Naive thymus-derived CD4-positive, alpha-beta T cell (primary cell): ENCODE data around the gene ACVR1B. TPM values are rescaled to one million over a fixed set of nuclear protein-coding genes. Genes with fewer than 3 reads are reported as not detected.

Experiments used
- ATAC-seq: fragments of 150-1000 bp; cut with Tn5 transposase; 2 replicates; pipeline ENCODE4 v1.10.0; 2021; ENCODE audit warnings: mild to moderate bottlenecking, moderate library complexity
- CTCF ChIA-PET: fragments of 350-600 bp; sonication (Branson Sonifier 250); formaldehyde crosslinking; loops from one replicate; lab custom pipeline; 2021; ENCODE audit warnings: antibody characterized with exemption; lab: Charles Lee
- POLR2A ChIA-PET: fragments of 350-600 bp; sonication (Branson Sonifier 250); formaldehyde crosslinking; loops from one replicate; lab custom pipeline; 2021; ENCODE audit warnings: antibody characterized with exemption, inconsistent platforms; lab: Charles Lee
- DNase-seq, 9 donors: peaks; one replicate each; pipeline versions ENCODE4 v3.0.0 to v3.0.0-alpha.2; 2020 to 2022; ENCODE audit warnings: mixed read lengths in 1 of 9
- H3K27ac ChIP-seq: one replicate; pipeline ENCODE4 v1.7.0; 2013; ENCODE audit warnings: mild to moderate bottlenecking, low read depth, low read length, moderate library complexity
- H3K27me3 ChIP-seq, 2 donors: one replicate each; pipeline ENCODE4 v1.7.0; 2013; ENCODE audit warnings: low read length in 2 of 2, mild to moderate bottlenecking in 2 of 2, moderate library complexity in 2 of 2; ENCODE audit not compliant: control insufficient read depth in 2 of 2, insufficient read depth in 2 of 2
- H3K36me3 ChIP-seq, 3 experiments: 1 replicate in 2 of 3; 2 replicates in 1 of 3; pipeline ENCODE4 v1.7.0; 2013; ENCODE audit warnings: low read length in 3 of 3, mild to moderate bottlenecking in 3 of 3, moderate library complexity in 1 of 3; ENCODE audit not compliant: insufficient read depth in 3 of 3, control insufficient read depth in 2 of 3
- H3K4me1 ChIP-seq, 2 donors: one replicate each; pipeline ENCODE4 v1.7.0; 2013; ENCODE audit warnings: low read length in 2 of 2, mild to moderate bottlenecking in 2 of 2, moderate library complexity in 1 of 2; ENCODE audit not compliant: control insufficient read depth in 2 of 2, insufficient read depth in 2 of 2
- H3K4me3 ChIP-seq: 2 replicates; pipeline ENCODE4 v1.7.0; 2013; ENCODE audit warnings: mild to moderate bottlenecking, low read length
- H3K9me3 ChIP-seq, 3 experiments: 1 replicate in 2 of 3; 2 replicates in 1 of 3; pipeline ENCODE4 v1.7.0; 2013; ENCODE audit warnings: low read length in 3 of 3; ENCODE audit not compliant: control insufficient read depth in 2 of 3
- H3K27ac Mint-ChIP-seq, 9 donors: one replicate each; pipeline ENCODE4 v1.8.0; 2020 to 2022; ENCODE audit warnings: mixed read lengths in 9 of 9, mild to moderate bottlenecking in 8 of 9, moderate library complexity in 5 of 9, inconsistent platforms in 2 of 9
- H3K27me3 Mint-ChIP-seq, 5 donors: one replicate each; pipeline ENCODE4 v1.8.0; 2021 to 2022; ENCODE audit warnings: mixed read lengths in 5 of 5, mild to moderate bottlenecking in 1 of 5
- H3K36me3 Mint-ChIP-seq, 5 donors: one replicate each; pipeline ENCODE4 v1.8.0; 2020 to 2022; ENCODE audit warnings: mixed read lengths in 5 of 5, mild to moderate bottlenecking in 3 of 5, inconsistent platforms in 1 of 5
- H3K4me1 Mint-ChIP-seq, 7 donors: one replicate each; pipeline ENCODE4 v1.8.0; 2020 to 2022; ENCODE audit warnings: mixed read lengths in 7 of 7, mild to moderate bottlenecking in 3 of 7, inconsistent platforms in 1 of 7
- H3K4me3 Mint-ChIP-seq, 10 donors: one replicate each; pipeline ENCODE4 v1.8.0; 2020 to 2022; ENCODE audit warnings: mild to moderate bottlenecking in 10 of 10, mixed read lengths in 10 of 10, moderate library complexity in 6 of 10, inconsistent platforms in 2 of 10
- H3K9me3 Mint-ChIP-seq, 11 donors: one replicate each; pipeline ENCODE4 v1.8.0; 2020 to 2022; ENCODE audit warnings: mixed read lengths in 11 of 11, mild to moderate bottlenecking in 4 of 11, inconsistent platforms in 1 of 11, moderate library complexity in 1 of 11
- intact Hi-C, 2 donors: fragments of 100-400 bp; cut with micrococcal nuclease; formaldehyde crosslinking; loops; one replicate each; pipeline ENCODE4 v1.15.1; 2023
- polyA plus RNA-seq, 2 donors: library from polyadenylated mRNA; unstranded; fragments of 300-500 nt; fragmentation: Illumina TruSeq; gene quantifications; one replicate each; pipeline ENCODE4 v1.2.3, GENCODE V29; 2021
- total RNA-seq, 6 experiments: library from RNA in 5 of 6; stranded (reverse) in 5 of 6; gene quantifications; 1 replicate in 5 of 6; 2 replicates in 1 of 6; pipeline ENCODE4 v1.2.3 and lab custom pipeline; 2021 to 2026

Gene ACVR1B
- total and polyA plus RNA-seq, 7 experiments from 2014 or later, result 2.5 to 14.8 (median 12.8) TPM

DNA sequence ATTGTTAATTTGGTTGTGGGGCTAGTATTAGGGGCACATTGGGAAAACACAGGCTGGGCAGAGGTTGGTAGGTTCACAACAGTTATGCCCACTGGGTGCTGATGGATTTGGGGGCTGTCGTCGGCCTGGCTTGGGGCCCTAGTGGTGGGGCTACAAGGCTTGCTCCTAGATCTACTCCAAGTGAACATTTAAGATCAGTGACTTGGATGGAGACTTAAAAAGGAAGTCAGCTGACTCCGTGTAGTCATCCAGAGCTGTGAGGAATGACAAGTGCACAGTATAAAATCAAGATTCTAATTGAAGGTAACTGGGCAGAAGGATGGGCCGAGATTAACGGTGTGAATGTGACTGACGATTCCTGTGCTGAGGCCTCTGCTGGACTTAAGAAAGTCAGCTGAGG, 86.9 kb downstream of the ACVR1B start:
- peaks cover 0 to 33% (median 0%) of the 10 kb centered on the region in 5 donors for H3K27me3 Mint-ChIP-seq
- Histone ChIP-seq H3K27ac (no peak overlapping the region), H3K27me3 (no peaks in the 10 kb centered on the region), H3K9me3 (no peaks in the 10 kb centered on the region), H3K36me3 (no peaks in the 10 kb centered on the region), H3K4me1 (peaks cover 28 to 31% of the 10 kb centered on the region in 2 donors), H3K4me3 (no peak overlapping the region)
- no peak for DNase-seq
- intact Hi-C loops, result no loop called here
- CTCF ChIA-PET, result interaction anchor here (2.4 kb wide), 1 partner anchor 13 kb away, joined by 10 read pairs; no protein-coding TSS in a partner anchor
- ATAC-seq, result no peak
- POLR2A ChIA-PET, result interaction anchor here (1.0 to 1.8 kb wide), 4 partner anchors 12 to 31 kb away, joined by 3 to 4 read pairs (median 4); partner anchors contain the start of genes ATG101 and NR4A1
- no peaks in the 10 kb centered on the region for H3K9me3 Mint-ChIP-seq
- no peaks in the 10 kb centered on the region for H3K36me3 Mint-ChIP-seq
- H3K27ac Mint-ChIP-seq, result peak overlapping the region in 7 of 9 donors; percentile 51 to 92 (median 84)
- H3K4me1 Mint-ChIP-seq, result peaks cover 17 to 58% (median 40%) of the 10 kb centered on the region in 7 donors
- H3K4me3 Mint-ChIP-seq, result peak overlapping the region; percentile 37 to 76 (median 66)

DNA sequence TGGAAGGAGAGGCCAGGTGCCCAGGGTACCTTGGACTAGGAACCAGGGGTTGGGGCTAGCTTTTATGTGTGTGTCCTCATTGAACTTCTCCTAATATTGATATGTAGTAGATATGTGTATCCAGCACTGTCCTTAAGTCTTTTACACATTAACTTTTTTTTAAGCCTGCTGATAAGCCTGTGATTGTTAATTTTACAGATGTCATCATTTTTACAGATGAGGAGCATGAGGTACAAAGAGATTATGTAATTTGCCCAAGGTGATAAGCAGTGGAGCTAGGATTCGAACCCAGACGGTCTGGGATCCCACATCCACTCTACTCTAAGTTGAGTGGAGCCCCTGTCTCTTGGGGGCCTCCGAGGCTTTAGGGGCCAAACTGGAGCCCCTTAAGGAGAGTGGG, 89.5 kb downstream of the ACVR1B start:
- Mint-ChIP-seq H3K9me3 (peaks cover 0 to 1% (median 0%) of the 10 kb centered on the region in 11 donors), H3K27ac (peak overlapping the region in 3 of 9 donors; percentile 33 to 84 (median 72)), H3K4me1 (peaks cover 17 to 44% (median 30%) of the 10 kb centered on the region in 7 donors)

DNA sequence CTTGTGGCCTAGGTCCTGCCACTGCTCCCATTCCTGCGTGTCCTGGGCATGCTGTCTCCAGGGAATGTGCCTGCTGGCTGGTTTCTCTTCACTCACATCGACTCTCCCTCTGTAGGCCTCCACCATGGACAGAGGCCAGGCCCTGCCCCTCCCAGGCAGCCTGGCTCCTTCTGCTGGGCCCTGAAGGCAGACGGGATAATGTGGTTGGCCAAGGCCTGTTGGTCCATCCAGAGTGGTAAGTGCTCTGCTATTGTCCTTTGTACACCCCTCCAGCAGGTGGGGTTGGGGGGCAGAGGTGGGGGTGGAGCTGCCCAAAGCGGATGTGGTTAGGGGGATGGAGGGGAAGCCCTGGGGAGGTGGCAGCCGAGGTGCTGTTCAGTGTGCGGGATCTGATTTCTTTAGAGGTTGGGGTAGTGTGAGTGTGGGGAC, 90.2 kb downstream of the ACVR1B start:
- ATAC-seq (peak; percentile 54), DNase-seq (peak in 5 of 9 donors; percentile 39 to 55 (median 47))
- Mint-ChIP-seq H3K27ac (peak overlapping the region in 7 of 9 donors; percentile 18 to 94 (median 64)), H3K27me3 (peaks cover 0 to 9% (median 0%) of the 10 kb centered on the region in 5 donors), H3K9me3 (peaks cover 0 to 1% (median 0%) of the 10 kb centered on the region in 11 donors), H3K4me3 (peak overlapping the region in 9 of 10 donors; percentile 21 to 78 (median 60)), H3K4me1 (peaks cover 11 to 39% (median 28%) of the 10 kb centered on the region in 7 donors), H3K36me3 (no peaks in the 10 kb centered on the region)
- POLR2A ChIA-PET, result interaction anchor here (1.2 to 2.2 kb wide), 3 partner anchors 9 to 16 kb away, joined by 4 to 9 read pairs (median 5); no protein-coding TSS in a partner anchor
- CTCF ChIA-PET, result interaction anchor here (1.0 to 3.7 kb wide), 2 partner anchors 10 to 16 kb away, joined by 3 to 23 read pairs; no protein-coding TSS in a partner anchor
- H3K4me3 ChIP-seq, result no peak overlapping the region
- H3K4me1 ChIP-seq, result peaks cover 14 to 22% of the 10 kb centered on the region in 2 donors
- no peaks in the 10 kb centered on the region for H3K27me3 ChIP-seq
- H3K36me3 ChIP-seq, result no peaks in the 10 kb centered on the region
- peak overlapping the region; percentile 25 for H3K27ac ChIP-seq
- intact Hi-C loops, result loop anchor here in 1 of 2 donors (1.0 kb wide), 1 partner anchor 10 kb away; the partner anchor contains the start of gene NR4A1
- no peaks in the 10 kb centered on the region for H3K9me3 ChIP-seq

More for the DNA sequence above, 89.5 kb downstream of the ACVR1B start:
- no peaks in the 10 kb centered on the region for H3K9me3 ChIP-seq
- no peaks in the 10 kb centered on the region for H3K36me3 Mint-ChIP-seq
- peaks cover 21 to 29% of the 10 kb centered on the region in 2 donors for H3K4me1 ChIP-seq
- no peak overlapping the region for H3K4me3 ChIP-seq
- ChIA-PET POLR2A (interaction anchor here (1.2 to 1.3 kb wide), 2 partner anchors 8 to 15 kb away, joined by 4 to 5 read pairs; no protein-coding TSS in a partner anchor), CTCF (interaction anchor here (0.7 to 3.7 kb wide), 3 partner anchors 9 to 30 kb away, joined by 3 to 23 read pairs (median 3); no protein-coding TSS in a partner anchor)
- H3K4me3 Mint-ChIP-seq, result peak overlapping the region in 1 of 10 donors; percentile 12
- intact Hi-C loops, result no loop called here
- DNase-seq (no peak), ATAC-seq (no peak)
- H3K36me3 ChIP-seq, result no peaks in the 10 kb centered on the region
- H3K27me3 Mint-ChIP-seq, result peaks cover 0 to 13% (median 0%) of the 10 kb centered on the region in 5 donors
- H3K27me3 ChIP-seq, result no peaks in the 10 kb centered on the region
- no peak overlapping the region for H3K27ac ChIP-seq

GRCh38 chr12:52042706-52043385, 91.3 kb downstream of the ACVR1B start:
- Histone ChIP-seq H3K4me3 (no peak overlapping the region), H3K4me1 (peaks cover 9 to 17% of the 10 kb centered on the region in 2 donors)

DNA sequence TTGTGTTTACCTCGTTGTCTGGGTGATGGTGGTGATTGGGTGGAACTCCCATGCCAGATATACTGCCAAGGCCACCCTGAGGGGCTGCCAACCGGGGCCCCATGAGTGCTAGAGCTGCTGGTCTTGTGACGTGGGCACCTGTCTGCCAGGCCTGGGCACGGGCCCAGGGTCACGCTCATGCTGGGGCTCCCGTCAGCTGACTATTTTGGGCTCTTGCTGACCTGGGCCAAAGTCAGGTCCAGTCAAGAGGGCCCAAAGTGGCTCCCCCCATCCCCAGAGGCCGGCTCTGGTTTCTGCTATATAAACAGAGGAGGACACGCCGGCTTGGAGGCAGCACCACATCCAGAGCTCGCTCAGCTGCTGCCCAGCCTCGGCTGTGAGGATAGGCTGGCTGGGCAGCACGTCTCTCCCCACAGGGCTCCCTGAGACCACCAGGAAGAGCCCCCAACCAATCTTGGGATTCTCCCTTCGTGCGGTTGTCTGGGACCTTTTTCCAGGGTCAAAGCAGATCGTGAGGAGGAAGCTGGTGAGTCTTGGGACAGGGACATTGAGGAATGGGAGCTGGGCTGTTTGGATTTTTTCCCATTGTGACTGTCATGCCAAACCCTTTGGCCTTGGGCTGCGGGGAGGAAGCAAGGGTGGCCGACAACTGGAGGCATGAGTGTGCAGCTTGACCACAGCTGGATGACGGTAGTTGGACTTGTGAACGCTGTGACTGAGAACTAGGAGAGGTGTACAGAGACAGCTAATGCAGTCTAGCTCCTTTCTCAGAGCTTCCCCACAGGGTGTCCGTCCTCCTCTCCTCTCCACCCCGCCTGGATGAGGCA, 92.1 kb downstream of the ACVR1B start:
- Histone ChIP-seq H3K4me3 (no peak overlapping the region), H3K36me3 (no peaks in the 10 kb centered on the region), H3K9me3 (no peaks in the 10 kb centered on the region), H3K4me1 (peaks cover 9 to 17% of the 10 kb centered on the region in 2 donors), H3K27ac (no peak overlapping the region), H3K27me3 (no peaks in the 10 kb centered on the region)
- POLR2A ChIA-PET, result interaction anchor here (0.6 to 2.2 kb wide), 3 partner anchors 11 to 27 kb away, joined by 3 to 9 read pairs (median 4); no protein-coding TSS in a partner anchor
- no peak for DNase-seq
- intact Hi-C loops, result no loop called here
- H3K36me3 Mint-ChIP-seq, result no peaks in the 10 kb centered on the region
- peaks cover 11 to 33% (median 24%) of the 10 kb centered on the region in 7 donors for H3K4me1 Mint-ChIP-seq
- H3K9me3 Mint-ChIP-seq, result peaks cover 0 to 1% (median 0%) of the 10 kb centered on the region in 11 donors
- peaks cover 0 to 3% (median 0%) of the 10 kb centered on the region in 5 donors for H3K27me3 Mint-ChIP-seq
- no peak for ATAC-seq
- H3K4me3 Mint-ChIP-seq, result no peak overlapping the region
- CTCF ChIA-PET, result interaction anchor here (3.7 kb wide), 1 partner anchor 18 kb away, joined by 23 read pairs; no protein-coding TSS in a partner anchor
- no peak overlapping the region for H3K27ac Mint-ChIP-seq

More at GRCh38 chr12:52042706-52043385, 91.3 kb downstream of the ACVR1B start:
- no peak for ATAC-seq
- peak overlapping the region in 6 of 9 donors; percentile 18 to 86 (median 51) for H3K27ac Mint-ChIP-seq
- intact Hi-C loops, result loop anchor here in 1 of 2 donors (1.0 kb wide), 1 partner anchor 8 kb away; the partner anchor contains the start of gene NR4A1
- Histone ChIP-seq H3K27me3 (no peaks in the 10 kb centered on the region), H3K9me3 (no peaks in the 10 kb centered on the region), H3K36me3 (no peaks in the 10 kb centered on the region), H3K27ac (no peak overlapping the region)
- DNase-seq, result no peak
- H3K4me3 Mint-ChIP-seq, result peak overlapping the region in 3 of 10 donors; percentile 55 to 75 (median 60)
- ChIA-PET CTCF (interaction anchor here (3.7 kb wide), 1 partner anchor 17 kb away, joined by 23 read pairs; no protein-coding TSS in a partner anchor), POLR2A (interaction anchor here (0.6 to 2.2 kb wide), 2 partner anchors 10 to 27 kb away, joined by 3 to 9 read pairs; no protein-coding TSS in a partner anchor)
- no peaks in the 10 kb centered on the region for H3K36me3 Mint-ChIP-seq
- H3K4me1 Mint-ChIP-seq, result peaks cover 11 to 39% (median 28%) of the 10 kb centered on the region in 7 donors
- H3K9me3 Mint-ChIP-seq, result peaks cover 0 to 1% (median 0%) of the 10 kb centered on the region in 11 donors
- peaks cover 0 to 7% (median 0%) of the 10 kb centered on the region in 5 donors for H3K27me3 Mint-ChIP-seq
